IPS-NIHi7 (cell line): ENCODE measurements around the gene FAT4.

Experiments
- DNase-seq: peaks from one replicate; pipeline ENCODE4 v3.0.0; 2012; ENCODE audit warnings: mixed read lengths; ENCODE audit errors: extremely low spot score

The FAT4 gene

DNA sequence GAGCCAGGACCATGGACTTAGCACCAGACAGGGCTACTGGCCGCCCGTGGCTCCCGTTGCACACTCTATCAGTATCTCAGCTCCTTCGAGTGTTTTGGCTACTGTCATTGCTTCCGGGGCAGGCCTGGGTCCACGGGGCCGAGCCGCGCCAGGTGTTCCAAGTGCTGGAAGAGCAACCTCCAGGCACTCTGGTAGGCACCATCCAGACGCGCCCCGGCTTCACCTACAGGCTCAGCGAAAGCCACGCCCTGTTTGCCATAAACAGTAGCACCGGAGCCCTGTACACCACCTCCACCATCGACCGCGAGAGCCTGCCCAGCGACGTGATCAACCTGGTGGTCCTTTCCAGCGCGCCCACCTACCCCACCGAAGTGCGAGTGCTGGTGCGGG lies 1.6 kb downstream of the FAT4 start:
- peak; percentile 20 for DNase-seq

DNA sequence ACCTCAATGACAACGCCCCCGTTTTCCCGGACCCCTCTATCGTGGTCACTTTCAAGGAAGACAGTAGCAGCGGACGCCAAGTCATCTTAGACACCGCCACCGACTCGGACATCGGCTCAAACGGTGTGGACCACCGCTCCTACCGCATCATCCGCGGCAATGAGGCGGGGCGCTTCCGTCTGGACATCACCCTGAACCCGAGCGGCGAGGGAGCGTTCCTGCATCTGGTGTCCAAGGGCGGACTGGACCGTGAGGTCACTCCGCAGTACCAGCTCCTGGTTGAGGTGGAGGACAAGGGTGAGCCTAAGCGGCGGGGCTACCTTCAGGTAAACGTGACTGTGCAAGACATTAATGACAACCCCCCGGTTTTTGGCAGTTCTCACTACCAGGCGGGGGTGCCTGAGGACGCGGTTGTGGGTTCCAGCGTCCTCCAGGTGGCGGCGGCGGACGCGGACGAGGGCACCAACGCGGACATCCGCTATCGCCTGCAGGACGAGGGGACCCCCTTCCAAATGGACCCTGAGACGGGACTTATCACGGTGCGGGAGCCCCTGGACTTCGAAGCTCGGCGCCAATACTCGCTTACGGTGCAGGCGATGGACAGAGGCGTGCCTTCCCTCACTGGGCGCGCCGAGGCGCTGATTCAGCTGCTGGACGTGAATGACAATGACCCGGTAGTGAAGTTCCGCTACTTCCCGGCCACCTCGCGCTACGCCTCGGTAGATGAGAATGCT lies 2.2 kb downstream of the FAT4 start:
- peak; percentile 24 for DNase-seq

DNA sequence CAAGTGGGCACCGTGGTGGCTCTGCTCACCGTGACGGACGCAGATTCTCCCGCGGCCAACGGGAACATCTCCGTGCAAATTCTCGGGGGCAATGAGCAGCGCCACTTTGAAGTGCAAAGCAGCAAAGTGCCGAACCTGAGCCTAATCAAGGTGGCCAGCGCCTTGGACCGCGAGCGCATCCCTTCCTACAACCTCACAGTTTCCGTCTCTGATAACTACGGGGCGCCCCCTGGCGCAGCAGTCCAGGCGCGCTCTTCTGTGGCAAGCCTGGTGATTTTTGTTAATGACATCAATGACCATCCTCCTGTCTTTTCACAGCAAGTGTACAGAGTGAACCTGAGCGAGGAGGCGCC lies 2.7 kb downstream of the FAT4 start:
- peak; percentile 60 for DNase-seq

DNA sequence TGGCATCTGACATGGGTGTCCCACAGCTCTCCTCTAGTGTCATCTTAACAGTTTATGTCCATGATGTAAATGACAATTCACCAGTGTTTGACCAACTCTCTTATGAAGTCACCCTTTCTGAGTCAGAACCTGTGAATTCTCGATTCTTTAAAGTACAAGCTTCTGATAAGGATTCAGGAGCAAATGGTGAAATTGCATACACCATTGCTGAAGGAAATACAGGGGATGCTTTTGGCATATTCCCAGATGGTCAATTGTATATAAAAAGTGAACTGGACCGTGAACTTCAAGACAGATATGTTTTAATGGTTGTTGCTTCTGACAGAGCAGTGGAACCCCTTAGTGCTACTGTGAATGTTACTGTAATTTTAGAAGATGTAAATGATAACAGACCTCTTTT lies 4.6 kb downstream of the FAT4 start:
- DNase-seq = no peak

DNA sequence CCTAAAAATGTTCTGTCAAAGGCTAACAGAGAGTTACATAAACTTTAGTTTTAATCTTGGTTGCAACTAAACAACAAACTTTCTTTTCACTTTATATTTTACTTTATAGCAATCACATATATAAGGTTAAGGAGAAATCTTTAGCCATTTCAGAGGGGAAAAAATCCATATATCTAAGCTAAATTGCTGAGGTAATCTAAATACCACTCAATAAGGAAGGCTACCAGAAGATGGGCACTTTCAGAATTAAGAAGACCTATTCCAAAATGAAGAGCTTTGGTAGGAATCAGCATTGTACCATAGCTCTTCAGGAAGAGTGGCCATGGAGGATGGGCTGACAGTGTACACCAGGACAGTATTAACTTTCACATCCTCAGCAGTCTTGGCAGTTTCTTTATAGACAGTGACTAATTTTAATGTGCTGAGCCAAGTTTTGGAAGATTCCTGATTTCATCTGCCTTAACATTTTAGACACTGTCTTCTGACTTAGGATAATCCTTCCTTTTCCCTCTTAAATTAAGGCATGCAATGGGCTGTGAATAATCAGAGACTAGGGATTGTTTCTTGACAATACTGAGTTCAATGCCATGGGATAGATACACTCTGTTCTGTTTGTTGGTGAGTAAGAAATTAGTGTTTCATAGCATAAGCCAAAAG lies 7.1 kb downstream of the FAT4 start:
- no peak for DNase-seq

DNA sequence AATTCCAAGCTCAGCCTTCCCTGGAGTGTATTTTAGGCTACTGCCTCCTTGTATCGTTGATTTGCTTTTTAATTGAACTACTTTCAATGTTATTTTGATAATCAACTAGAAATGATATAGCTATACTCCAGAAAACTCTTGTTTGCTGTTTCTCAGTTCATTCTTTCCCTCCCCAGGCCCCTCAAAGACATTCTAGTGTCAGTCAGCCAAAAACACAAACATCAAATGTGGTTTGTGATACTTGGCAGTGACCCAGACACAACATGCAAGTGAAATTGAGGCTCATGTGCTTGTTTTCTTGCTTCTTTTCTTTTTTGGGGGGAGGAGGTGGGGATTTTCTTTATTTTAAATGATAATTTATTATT lies 7.6 kb downstream of the FAT4 start:
- DNase-seq = no peak

DNA sequence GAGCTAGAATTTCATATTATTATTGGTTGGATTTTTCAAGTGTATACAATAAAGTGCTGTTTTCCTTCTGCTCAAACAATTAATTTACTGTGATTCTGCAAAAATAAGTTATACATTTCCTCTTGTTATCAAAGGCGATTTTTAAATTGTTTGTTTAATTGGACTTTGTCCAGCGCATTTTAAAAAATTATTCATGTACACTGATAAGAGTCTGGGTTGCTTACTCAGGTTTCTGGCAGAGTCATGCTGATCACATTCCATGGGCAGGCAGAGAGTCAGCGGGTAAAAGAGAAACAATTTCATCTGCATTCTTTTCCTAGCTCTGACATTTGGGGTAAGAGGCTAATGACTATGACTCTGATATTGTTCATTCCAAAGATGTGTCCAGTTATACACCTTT lies 8.9 kb downstream of the FAT4 start:
- no peak for DNase-seq

DNA sequence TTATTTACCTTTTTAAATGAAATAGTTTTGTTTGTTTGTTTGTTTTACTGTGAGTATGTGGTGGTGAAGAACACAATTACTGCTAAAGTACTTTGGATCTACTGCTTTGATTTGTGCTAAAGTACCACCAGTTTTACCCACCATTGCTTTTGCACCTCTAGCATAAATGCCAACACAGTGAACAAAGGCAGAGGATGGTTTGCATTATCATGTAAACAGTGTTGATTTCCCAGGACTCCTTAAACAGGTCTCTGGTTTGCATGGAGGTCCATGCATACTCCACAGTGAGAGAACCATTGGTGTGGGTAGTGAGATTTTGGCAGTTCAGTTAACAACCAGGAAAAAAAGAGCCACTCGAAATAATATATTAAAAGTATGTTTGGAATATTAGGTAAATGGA lies 11.0 kb downstream of the FAT4 start:
- no peak for DNase-seq

DNA sequence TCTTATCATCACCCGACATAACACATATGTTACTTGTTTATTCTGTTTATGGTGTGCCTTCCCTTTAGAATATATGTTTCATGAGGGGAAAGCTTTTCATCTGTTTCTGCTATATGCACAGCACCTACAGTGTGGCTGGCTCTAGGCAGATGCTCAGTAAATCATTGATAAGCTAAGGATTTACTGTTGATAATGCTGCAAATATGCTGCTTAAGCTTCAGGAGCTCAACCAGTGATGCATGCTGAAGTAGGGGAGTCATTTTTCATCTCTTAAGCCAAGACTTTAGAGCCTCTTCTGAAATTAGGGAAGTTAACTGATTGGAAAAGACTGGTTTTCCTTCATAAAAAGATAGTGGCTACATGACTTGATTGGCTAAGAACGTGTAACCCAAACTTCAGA lies 16.4 kb downstream of the FAT4 start:
- no peak for DNase-seq

DNA sequence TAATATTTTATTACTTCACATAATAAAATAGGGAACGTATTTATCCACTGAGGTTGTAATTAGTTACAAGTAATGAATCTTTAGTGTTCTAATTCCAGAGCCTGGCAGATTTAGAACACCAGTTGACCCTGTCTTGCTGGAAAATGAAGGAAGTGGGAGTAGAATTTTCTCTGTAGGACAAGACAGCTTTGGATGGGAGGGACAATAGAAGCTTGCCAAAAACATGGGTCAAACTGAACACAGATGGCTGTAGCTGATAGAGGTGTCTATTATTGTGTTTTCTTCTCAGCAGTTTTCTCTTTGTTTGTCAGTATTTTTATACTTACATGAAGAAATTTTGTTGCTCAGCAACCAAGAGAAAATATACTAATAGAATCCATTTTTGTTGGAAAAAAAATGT lies 20.2 kb downstream of the FAT4 start:
- no peak for DNase-seq

DNA sequence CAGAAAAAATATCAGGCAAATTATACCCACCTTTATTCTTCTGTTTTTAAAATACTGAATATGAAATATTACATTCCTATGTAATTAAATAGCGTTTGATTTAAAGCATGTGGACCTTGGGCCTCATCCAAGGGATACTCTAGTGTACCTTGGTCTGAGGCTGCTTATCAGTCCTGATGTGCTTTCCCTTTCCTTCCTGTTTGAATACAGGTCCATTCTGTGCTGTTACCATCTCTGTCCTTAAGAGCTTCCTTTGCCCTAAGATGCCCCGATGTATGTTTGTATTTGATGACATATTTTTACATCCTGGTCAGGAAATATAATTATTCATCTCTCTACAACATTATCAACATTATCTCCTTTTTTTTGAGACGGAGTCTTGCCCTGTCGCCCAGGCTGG lies 24.1 kb downstream of the FAT4 start:
- DNase-seq = no peak

DNA sequence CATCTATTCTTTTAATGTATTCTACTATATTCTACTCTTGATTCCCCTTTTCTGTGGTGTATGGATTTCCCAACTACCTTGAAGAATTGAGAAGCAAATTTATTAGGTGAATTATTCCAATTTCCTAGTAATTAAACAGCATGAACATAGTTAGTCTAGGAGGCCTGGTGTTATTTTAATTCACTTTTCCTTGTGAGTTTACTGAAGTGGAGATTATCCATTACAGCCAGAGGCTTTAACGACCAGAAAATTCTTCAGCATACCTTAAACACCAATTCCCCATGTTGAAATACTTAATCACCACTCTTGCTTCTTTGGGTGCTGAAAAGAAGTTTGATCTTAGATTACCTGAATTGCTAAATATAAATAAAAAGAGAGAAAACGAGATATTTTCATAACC lies 29.4 kb downstream of the FAT4 start:
- DNase-seq = no peak

DNA sequence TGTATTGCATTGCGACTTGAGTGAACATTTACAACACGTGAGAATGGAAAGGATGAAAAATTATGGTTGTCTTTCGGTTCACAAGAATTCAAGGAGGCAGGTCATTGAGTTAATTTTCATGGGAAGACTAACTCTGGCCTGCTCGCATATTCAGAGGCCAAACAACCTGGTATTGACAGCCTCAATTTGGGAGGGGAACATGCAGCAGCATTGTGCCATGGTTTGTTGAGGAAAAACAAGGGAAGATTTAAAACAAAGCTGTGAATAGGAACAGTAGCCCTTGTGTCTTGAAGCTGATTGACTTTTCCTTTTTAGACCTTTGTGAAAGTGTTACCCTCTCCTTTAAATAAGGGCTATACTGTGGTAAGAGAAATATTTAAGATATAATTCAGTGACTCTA lies 31.9 kb downstream of the FAT4 start:
- no peak for DNase-seq

DNA sequence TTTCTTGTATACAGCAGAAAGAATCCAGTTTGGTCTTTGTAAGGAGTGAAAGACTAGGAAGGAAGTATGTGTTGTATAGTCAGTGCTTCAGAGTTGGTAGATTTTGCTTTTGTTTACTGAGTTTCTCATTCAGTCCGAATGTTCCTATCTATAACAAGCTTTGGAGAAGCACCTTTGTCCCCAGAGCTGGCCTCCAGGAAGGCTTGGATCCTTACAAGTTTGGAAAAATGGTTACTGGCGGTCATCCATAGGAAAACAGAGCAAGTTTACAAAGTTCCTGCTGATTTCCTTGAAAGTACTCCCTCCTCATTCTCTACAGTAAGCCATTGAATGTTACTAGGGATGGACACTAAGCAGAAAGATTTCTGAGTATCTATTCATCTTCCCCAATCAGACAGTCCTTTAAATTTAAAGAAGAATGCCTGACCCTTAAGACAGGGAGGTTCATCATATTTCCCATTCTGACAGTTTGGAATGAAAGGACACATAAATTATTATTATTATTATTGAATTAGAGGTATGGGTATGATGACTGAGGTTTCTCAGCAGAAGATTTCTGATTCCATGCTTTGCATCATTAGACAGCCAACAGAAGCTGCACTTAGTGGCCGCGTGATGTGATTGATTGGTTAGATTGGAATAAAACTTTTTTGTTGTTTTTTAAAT lies 35.8 kb downstream of the FAT4 start:
- no peak for DNase-seq

DNA sequence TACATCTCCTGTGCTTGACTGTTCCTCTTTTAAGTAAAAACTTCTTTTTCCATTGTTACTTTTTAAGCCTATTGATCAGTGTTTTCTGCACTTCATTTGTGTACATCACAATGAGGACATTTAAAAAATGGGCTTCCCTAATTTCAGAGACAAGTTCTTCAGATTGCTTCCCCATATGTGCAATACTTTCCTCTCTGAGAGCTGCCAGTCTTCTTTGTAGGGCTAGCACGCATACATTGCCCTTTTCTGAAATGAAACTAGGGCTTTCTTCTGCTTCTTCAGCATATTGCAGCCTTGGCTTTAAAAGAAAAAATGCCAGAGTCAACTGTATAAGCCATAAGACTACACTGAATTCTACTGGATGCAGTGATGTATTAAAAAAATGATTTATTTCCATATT lies 37.8 kb downstream of the FAT4 start:
- no peak for DNase-seq

DNA sequence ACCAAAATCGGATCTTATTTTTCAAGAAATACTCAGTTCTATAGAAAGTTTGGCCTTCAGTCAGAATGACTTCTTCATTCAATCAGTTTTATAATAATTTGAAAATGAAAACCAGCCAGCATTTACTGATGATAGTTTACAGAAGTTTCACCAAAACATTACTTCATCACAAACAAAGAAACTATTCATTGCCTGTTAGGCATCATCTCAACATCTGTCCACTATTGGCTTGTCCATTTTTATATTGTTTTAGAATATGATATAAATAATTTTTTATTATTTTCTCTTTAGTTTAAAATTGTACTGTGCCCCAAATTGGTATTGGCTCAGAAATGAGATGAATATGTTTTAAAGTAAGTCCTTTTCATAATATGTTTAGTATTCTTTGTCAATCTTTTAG lies 38.4 kb downstream of the FAT4 start:
- no peak for DNase-seq

DNA sequence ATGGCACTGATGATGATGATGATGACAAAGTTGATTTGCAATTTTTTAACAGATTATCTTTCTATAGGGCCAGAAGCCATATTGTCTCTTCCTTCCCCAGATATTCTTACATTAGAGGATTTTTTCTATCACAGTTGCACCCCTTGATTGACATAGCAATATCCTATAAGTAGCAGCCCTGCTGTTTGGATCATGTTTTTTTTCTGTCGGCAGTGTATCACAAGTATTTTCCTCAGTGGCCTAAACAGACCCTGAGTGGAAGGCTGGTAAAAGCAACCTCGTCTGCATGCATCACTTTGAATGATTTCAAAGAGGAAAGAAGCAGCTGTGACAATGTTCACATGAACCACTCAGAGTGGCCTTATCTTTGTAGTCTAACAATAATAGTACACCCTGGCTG lies 41.0 kb downstream of the FAT4 start:
- no peak for DNase-seq

DNA sequence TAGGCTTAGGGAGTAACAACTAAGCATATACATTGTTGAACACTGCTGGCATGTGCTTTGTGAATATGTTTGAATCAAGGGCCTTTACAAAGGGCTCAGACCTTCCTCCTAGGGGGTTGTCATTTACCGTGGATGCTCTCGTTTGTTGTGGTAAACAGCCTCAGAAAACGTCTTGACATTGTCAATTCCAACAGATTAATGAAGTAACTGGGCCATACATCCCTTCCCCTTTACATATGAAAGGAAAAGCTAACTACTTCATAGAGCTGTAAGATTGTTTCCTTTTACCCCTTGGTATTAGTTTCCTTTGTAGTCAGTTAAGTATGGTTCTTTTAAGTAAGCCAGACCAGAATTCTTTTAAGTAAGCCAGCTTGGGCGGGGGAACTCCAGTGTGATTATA lies 42.9 kb downstream of the FAT4 start:
- peak; percentile 29 for DNase-seq

DNA sequence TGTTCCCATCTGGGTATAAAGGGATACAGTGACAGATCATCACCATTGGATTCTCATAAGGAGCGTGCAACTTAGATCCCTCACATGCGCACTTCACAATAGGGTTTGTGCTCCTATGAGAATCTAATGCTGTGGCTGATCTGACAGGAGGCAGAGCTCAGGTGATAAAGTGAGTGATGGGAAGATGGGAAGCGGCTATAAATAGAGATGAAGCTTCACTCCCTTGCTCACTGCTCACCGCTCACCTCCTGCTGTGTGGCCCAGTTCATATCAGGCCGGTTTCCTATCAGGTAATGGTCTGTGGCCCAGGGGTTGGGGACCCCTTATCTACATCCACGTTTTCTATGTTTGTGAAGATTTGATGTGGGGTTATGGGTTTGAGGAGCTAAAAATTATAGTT lies 43.7 kb downstream of the FAT4 start:
- DNase-seq = no peak

DNA sequence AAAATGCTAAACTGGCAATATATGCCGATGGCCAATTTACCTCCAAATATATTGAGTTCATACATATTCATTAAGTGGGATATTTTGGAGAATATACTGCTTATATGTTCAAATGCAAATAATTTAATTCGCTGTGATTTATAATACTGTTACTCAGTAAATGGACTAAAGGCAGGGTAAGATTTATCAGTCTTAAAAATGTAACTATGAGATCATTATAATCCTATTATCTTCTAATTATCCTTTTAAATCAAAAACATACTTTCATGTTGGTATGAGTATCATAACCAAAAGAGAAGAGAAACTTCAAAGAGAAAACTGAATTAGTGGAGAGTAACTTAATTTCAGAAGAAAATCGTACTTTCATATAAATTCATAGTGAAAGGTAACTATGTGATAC lies 44.6 kb downstream of the FAT4 start:
- no peak for DNase-seq

DNA sequence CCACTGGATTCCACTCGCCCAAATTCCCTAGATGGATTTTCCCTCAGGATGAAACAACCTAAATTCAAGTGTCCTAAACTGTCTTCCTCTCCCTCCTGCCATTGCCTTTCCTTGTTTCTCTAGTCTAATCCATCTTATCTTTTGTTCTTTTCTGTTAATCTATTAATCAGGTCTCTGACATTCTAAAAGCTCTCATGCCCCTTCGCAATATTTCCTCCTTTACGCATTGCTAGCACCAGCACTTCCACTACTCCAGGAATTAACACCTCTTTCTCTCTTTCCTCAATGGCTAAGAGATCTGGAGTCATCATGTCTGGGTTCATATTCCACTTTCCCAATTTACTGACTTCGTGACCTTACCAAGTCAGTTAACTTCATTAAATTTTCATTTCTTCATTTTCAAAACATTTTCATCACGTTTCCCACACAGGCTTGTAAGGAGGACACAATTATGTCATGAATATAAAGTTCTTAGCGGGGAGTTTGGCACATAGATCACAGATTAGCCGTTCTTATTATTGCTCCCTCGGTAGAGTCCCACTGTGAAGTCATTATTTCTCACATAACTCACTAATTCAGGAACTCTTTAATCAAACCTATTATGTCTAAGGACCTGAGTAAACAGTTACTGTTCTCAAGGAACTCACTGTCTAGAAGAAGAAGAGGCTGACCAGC lies 45.3 kb downstream of the FAT4 start:
- no peak for DNase-seq

DNA sequence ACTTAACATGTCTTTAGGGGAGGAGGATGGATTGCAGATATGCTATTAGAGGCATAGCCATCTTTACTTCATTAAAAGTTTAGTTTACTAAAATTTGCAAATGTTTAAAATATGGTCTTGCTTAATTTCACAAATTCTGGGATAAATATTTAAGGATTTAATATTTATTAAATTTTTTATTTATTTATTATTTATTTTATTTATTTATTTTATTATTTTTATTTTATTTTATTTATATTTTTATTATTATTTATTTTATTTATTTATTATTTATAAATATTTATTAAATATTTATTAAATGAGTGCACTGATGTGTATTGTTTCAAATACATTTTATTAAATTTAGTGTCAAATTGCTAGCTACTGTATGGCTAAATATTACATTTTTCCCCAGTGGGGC lies 46.0 kb downstream of the FAT4 start:
- no peak for DNase-seq
